Liver (tissue), 9 donors: ENCODE data around the gene PAOX. TPM values are rescaled to one million over a fixed set of nuclear protein-coding genes. Genes with fewer than 3 reads are reported as not detected.

Experiments
- DNase-seq: peaks from one replicate; pipeline ENCODE4 v3.0.0-alpha.2; 2017; ENCODE audit warnings: low spot score
- H3K27ac ChIP-seq, 2 donors: one replicate each; pipeline ENCODE4 v1.7.0; 2013; ENCODE audit warnings: inconsistent platforms in 2 of 2, low read length in 2 of 2, control low read depth in 1 of 2, low read depth in 1 of 2, mild to moderate bottlenecking in 1 of 2
- H3K27me3 ChIP-seq, 4 donors: one replicate each; pipeline versions ENCODE4 v1.6.1 to v1.7.0; 2013; ENCODE audit warnings: low read length in 3 of 4, inconsistent platforms in 1 of 4, mild to moderate bottlenecking in 1 of 4, moderate library complexity in 1 of 4; ENCODE audit not compliant: control insufficient read depth in 4 of 4, insufficient read depth in 4 of 4
- H3K36me3 ChIP-seq, 4 donors: one replicate each; pipeline versions ENCODE4 v1.6.1 to v1.7.0; 2013; ENCODE audit warnings: low read length in 3 of 4, mild to moderate bottlenecking in 3 of 4, low read depth in 1 of 4, moderate library complexity in 1 of 4; ENCODE audit not compliant: control insufficient read depth in 4 of 4, insufficient read depth in 3 of 4
- H3K4me1 ChIP-seq, 4 donors: one replicate each; pipeline versions ENCODE4 v1.6.1 to v1.7.0; 2013; ENCODE audit warnings: low read length in 3 of 4, mild to moderate bottlenecking in 3 of 4, moderate library complexity in 1 of 4; ENCODE audit not compliant: control insufficient read depth in 4 of 4, insufficient read depth in 4 of 4
- H3K4me3 ChIP-seq, 3 donors: one replicate each; pipeline versions ENCODE4 v1.6.1 to v1.7.0; 2013; ENCODE audit warnings: low read length in 3 of 3, control low read depth in 1 of 3, low read depth in 1 of 3, mild to moderate bottlenecking in 1 of 3
- H3K9ac ChIP-seq, 2 donors: one replicate each; pipeline ENCODE4 v1.7.0; 2013; ENCODE audit warnings: low read length in 2 of 2, mild to moderate bottlenecking in 2 of 2, moderate library complexity in 2 of 2, control low read depth in 1 of 2, low read depth in 1 of 2
- H3K9me3 ChIP-seq, 4 donors: one replicate each; pipeline versions ENCODE4 v1.6.1 to v1.7.0; 2013; ENCODE audit warnings: low read length in 3 of 4; ENCODE audit not compliant: control insufficient read depth in 4 of 4
- EGR1 ChIP-seq, 2 donors: IDR thresholded peaks; 2 replicates each; pipeline ENCODE4 v1.6.1; 2016 to 2018; ENCODE audit warnings: antibody characterized with exemption in 2 of 2, low read depth in 2 of 2
- FOXA1 ChIP-seq: IDR thresholded peaks from 2 replicates; pipeline ENCODE4 v1.6.1; 2016; ENCODE audit warnings: antibody characterized with exemption
- FOXA2 ChIP-seq: IDR thresholded peaks from 2 replicates; pipeline ENCODE4 v1.6.1; 2016; ENCODE audit warnings: antibody characterized with exemption
- GABPA ChIP-seq, 2 donors: IDR thresholded peaks in 1 of 2; conservative IDR thresholded peaks in 1 of 2; 2 replicates each; pipeline ENCODE4 v1.6.1; 2016; ENCODE audit warnings: antibody characterized with exemption in 2 of 2, mild to moderate bottlenecking in 1 of 2, moderate library complexity in 1 of 2
- JUND ChIP-seq, 2 donors: IDR thresholded peaks; 2 replicates each; pipeline ENCODE4 v1.6.1; 2016; ENCODE audit warnings: antibody characterized with exemption in 2 of 2
- NR2F2 ChIP-seq: IDR thresholded peaks from 2 replicates; pipeline ENCODE4 v1.6.1; 2016; ENCODE audit warnings: antibody characterized with exemption
- SP1 ChIP-seq: IDR thresholded peaks from 2 replicates; pipeline ENCODE4 v1.6.1; 2018; ENCODE audit warnings: antibody characterized with exemption, mild to moderate bottlenecking
- TAF1 ChIP-seq: conservative IDR thresholded peaks from 2 replicates; pipeline ENCODE4 v1.6.1; 2016; ENCODE audit warnings: antibody characterized with exemption, mild to moderate bottlenecking
- YY1 ChIP-seq: IDR thresholded peaks from 2 replicates; pipeline ENCODE4 v1.6.1; 2016; ENCODE audit warnings: antibody characterized with exemption, mild to moderate bottlenecking
- WGBS: extraction: QIAGEN DNeasy Blood & Tissue Kit; methylation state at CpG from one replicate; pipeline ENCODE4 v1.1.7; 2013; 5-methylcytosine and 5-hydroxymethylcytosine counted together
- polyA plus RNA-seq, 2 donors: library from polyadenylated mRNA; stranded (reverse) in 1 of 2; unstranded in 1 of 2; fragments of 200-250 nt in 1 of 2; fragments of >200 nt in 1 of 2; fragmentation: Nextera tagmentation in 1 of 2; extraction: Ambion mirVana in 1 of 2; gene quantifications; one replicate each; pipeline versions ENCODE4 v1.2.1 to v1.2.3, GENCODE V29; 2013 to 2015
- total RNA-seq, 2 donors: library from RNA; depleted of rRNA; stranded (reverse); fragments of >200 nt; gene quantifications; one replicate each; pipeline ENCODE4 v1.2.3, GENCODE V29; 2014
- TF ChIP-seq, protein P1 (sequence below): IDR thresholded peaks from 2 replicates; pipeline ENCODE4 v1.6.1; 2016; ENCODE audit warnings: antibody characterized with exemption
- TF ChIP-seq, protein P2 (sequence below): IDR thresholded peaks from 2 replicates; pipeline ENCODE4 v1.6.1; 2016; ENCODE audit warnings: antibody characterized with exemption, mild to moderate bottlenecking
- TF ChIP-seq, protein P3 (sequence below): fragments of 150-350 bp; IDR thresholded peaks from 2 replicates; pipeline ENCODE4 v1.5.1; 2017; ENCODE audit warnings: improper control_type of control experiment, low read depth, low read length; ENCODE audit not compliant: missing input control
- donor health status: healthy.
- donor health status: healthy.
- donor health status: healthy.
- donor health status: healthy.
- donor health status: healthy.

PAOX gene
- total and polyA plus RNA-seq, 4 donors = 4.8 to 17.8 (median 13.3) TPM

DNA sequence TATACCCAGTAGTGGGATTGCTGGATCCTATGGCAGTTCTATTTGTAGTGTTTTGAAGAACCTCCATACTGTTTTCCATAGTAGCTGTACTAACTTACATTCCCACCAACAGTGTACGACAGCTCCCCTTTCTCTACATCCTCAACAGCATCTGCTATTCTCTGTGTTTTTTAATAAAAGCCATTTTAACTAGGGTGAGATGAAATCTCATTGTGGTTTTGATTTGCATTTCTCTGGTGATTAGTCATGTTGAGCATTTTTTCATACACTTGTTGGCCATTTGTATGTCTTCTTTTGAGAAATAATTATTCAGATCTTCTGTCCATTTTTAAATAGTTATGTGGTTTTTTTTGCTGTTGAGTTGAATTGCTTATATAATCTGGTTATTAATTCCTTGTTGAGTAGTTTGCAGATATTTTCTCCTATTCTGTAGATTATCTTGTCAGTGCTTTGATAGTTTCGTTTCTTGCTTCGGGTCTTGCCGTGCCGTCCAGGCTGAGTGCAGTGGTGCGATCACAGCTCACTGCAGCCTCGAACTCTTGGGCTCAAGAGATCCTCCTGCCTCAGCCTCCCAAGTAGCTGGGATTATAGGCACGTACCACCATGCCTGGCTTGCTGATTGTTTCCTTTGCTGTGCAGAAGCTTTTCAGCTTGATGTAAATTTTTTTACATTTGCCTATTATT, 26.9 kb downstream of the PAOX start (continued):
- TF ChIP-seq, protein P1, sequence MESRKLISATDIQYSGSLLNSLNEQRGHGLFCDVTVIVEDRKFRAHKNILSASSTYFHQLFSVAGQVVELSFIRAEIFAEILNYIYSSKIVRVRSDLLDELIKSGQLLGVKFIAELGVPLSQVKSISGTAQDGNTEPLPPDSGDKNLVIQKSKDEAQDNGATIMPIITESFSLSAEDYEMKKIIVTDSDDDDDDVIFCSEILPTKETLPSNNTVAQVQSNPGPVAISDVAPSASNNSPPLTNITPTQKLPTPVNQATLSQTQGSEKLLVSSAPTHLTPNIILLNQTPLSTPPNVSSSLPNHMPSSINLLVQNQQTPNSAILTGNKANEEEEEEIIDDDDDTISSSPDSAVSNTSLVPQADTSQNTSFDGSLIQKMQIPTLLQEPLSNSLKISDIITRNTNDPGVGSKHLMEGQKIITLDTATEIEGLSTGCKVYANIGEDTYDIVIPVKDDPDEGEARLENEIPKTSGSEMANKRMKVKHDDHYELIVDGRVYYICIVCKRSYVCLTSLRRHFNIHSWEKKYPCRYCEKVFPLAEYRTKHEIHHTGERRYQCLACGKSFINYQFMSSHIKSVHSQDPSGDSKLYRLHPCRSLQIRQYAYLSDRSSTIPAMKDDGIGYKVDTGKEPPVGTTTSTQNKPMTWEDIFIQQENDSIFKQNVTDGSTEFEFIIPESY = no peak
- no peak for TF ChIP-seq SP1

DNA sequence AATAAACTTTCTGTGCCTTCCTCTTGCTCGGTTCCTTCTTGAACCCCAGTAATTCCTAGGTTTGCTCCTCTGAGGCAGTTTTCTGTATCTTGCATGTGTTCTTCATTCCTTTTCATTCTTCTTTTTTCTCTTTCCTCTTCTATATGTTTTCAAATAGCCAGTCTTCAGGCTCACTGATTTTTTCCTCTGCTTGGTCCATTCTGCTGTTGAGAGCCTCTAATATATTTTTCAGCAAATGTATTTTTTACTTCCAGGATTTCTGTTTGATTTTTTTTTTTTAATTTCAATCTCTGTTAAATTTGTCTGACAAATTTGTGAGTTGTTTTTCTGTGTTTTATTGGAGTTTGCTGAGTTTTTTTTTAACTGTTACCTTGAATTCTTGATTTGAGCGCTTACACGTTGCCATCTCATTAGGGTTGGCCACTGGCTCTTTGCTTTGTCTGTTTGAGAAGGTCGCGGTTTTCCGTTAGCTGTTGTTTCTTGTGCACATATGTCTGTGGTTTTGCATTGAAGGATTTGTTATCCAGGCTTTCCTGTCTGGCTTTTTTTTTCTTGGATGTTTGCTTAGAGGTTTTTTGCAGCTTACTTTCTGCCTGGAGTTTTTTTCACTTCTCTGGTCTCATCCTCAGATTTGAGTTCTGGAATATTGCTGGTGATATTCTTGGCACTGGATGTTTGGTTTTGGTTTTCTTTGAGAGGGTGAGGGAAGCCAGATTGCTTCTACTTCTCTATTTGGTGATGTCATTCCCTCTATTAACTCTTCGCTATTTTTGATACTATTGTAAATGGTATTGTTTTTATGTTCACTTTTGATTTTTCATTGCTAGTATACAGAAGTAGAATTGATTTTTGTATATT, 32.7 kb downstream of the PAOX start:
- Histone ChIP-seq H3K4me3 (no peak overlapping the region), H3K36me3 (peaks cover 4 to 38% (median 32%) of the 10 kb centered on the region in 4 donors), H3K9ac (no peak overlapping the region), H3K4me1 (no peaks in the 10 kb centered on the region), H3K9me3 (peaks cover 0 to 12% (median 1%) of the 10 kb centered on the region in 4 donors), H3K27me3 (no peaks in the 10 kb centered on the region), H3K27ac (no peak overlapping the region)
- no peak for DNase-seq
- WGBS = 98% methylated on average over 7 of the region's 7 CpGs
- TF ChIP-seq, protein P1 = no peak
- no peak for TF ChIP-seq YY1
- TF ChIP-seq FOXA1 = no peak
- TF ChIP-seq, protein P2, sequence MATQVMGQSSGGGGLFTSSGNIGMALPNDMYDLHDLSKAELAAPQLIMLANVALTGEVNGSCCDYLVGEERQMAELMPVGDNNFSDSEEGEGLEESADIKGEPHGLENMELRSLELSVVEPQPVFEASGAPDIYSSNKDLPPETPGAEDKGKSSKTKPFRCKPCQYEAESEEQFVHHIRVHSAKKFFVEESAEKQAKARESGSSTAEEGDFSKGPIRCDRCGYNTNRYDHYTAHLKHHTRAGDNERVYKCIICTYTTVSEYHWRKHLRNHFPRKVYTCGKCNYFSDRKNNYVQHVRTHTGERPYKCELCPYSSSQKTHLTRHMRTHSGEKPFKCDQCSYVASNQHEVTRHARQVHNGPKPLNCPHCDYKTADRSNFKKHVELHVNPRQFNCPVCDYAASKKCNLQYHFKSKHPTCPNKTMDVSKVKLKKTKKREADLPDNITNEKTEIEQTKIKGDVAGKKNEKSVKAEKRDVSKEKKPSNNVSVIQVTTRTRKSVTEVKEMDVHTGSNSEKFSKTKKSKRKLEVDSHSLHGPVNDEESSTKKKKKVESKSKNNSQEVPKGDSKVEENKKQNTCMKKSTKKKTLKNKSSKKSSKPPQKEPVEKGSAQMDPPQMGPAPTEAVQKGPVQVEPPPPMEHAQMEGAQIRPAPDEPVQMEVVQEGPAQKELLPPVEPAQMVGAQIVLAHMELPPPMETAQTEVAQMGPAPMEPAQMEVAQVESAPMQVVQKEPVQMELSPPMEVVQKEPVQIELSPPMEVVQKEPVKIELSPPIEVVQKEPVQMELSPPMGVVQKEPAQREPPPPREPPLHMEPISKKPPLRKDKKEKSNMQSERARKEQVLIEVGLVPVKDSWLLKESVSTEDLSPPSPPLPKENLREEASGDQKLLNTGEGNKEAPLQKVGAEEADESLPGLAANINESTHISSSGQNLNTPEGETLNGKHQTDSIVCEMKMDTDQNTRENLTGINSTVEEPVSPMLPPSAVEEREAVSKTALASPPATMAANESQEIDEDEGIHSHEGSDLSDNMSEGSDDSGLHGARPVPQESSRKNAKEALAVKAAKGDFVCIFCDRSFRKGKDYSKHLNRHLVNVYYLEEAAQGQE = no peak
- TF ChIP-seq, protein P3, sequence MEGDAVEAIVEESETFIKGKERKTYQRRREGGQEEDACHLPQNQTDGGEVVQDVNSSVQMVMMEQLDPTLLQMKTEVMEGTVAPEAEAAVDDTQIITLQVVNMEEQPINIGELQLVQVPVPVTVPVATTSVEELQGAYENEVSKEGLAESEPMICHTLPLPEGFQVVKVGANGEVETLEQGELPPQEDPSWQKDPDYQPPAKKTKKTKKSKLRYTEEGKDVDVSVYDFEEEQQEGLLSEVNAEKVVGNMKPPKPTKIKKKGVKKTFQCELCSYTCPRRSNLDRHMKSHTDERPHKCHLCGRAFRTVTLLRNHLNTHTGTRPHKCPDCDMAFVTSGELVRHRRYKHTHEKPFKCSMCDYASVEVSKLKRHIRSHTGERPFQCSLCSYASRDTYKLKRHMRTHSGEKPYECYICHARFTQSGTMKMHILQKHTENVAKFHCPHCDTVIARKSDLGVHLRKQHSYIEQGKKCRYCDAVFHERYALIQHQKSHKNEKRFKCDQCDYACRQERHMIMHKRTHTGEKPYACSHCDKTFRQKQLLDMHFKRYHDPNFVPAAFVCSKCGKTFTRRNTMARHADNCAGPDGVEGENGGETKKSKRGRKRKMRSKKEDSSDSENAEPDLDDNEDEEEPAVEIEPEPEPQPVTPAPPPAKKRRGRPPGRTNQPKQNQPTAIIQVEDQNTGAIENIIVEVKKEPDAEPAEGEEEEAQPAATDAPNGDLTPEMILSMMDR = no peak
- TF ChIP-seq EGR1 (IDR thresholded peaks at IDR 0.05; ENCODE audit: low read depth in 2 of 2) = no peak
- TF ChIP-seq FOXA2 = no peak
- TF ChIP-seq GABPA (IDR thresholded peaks at IDR 0.05 in 1 of 2, conservative IDR thresholded peaks at IDR 0.05 in 1 of 2) = no peak
- TF ChIP-seq TAF1 = no peak
- no peak for TF ChIP-seq NR2F2
- TF ChIP-seq JUND (IDR thresholded peaks at IDR 0.05) = no peak
